ENCODE results near the gene ASB6. TPM values are rescaled to one million over a fixed set of nuclear protein-coding genes. Genes with fewer than 3 reads are reported as not detected.
A peak's percentile ranks its signal among the peaks of the same experiment; 100 is the strongest.

ASB6 gene
- total and polyA plus RNA-seq, 2 of the 13 experiments (the other 11 are each of a cell fraction or from before 2014, with no cell fraction given) = 8.2 to 8.4 TPM

- Histone ChIP-seq H3K27me3 (ENCODE audit: control insufficient read depth in 1 of 2, insufficient read depth in 2 of 2, low read length in 2 of 2) (peaks cover 0 to 15% of the 10 kb centered on the region in 2 experiments; a peak in 3 of 5 replicates), H4K20me1 (ENCODE audit: insufficient read depth, low read length) (peaks cover 7% of the 10 kb centered on the region; the same call in 1 of the 2 replicates), H2AFZ (ENCODE audit: low read length) (no peak within 1 kb of the TSS), H3K4me1 (ENCODE audit: insufficient read depth, low read length) (peaks cover 32% of the 10 kb centered on the region), H3K9me3 (ENCODE audit: low read length) (no peaks in the 10 kb centered on the region), H3K27ac (ENCODE audit: extremely low read length, insufficient read depth, low read length) (no peak within 1 kb of the TSS), H3K9ac (ENCODE audit: insufficient read depth, low read depth, low read length) (peak within 1 kb of the TSS; percentile 41; the same call in 1 of the 2 replicates), H3K79me2 (ENCODE audit: insufficient read depth, low read length) (no peaks in the 10 kb centered on the region), H3K4me3 (replicated peaks in 1 of 3; ENCODE audit: insufficient read depth in 1 of 3, low read depth in 2 of 3, low read length in 3 of 3) (peak within 1 kb of the TSS; percentile 38 to 65 (median 53)), H3K36me3 (replicated peaks in 1 of 2; ENCODE audit: control insufficient read depth in 1 of 2, insufficient read depth in 2 of 2, low read length in 2 of 2) (no peaks in the 10 kb centered on the region), H3K4me2 (ENCODE audit: low read depth, low read length) (peak within 1 kb of the TSS; percentile 86)
- in situ Hi-C loops (cut with HindIII; ENCODE audit: extremely low pct_ligation_motif_present, low pct_unique_long_range_greater_than_20kb) = loop anchor here (5.0 kb wide), 1 partner anchor 478 kb away; no protein-coding TSS in a partner anchor
- no peak for DNase-seq (ENCODE audit: low spot score)
- intact Hi-C loops (cut with micrococcal nuclease; ENCODE audit: unreplicated experiment) = loop anchor here (10.0 kb wide), 1 partner anchor 446 kb away; the partner anchor contains the start of gene IER5L
- ChIA-PET CTCF (ENCODE audit: low intra/inter-chr PET ratio, low total read pairs) (no interaction called here), POLR2A (interaction anchor here (0.8 to 1.6 kb wide), 6 partner anchors 9 to 478 kb away, joined by 3 to 6 read pairs (median 4); partner anchors contain the start of gene IER5L)
- BruUV-seq (replicated peaks) = no TSS peak
- ATAC-seq = peak; percentile 30; the same call in 2 of the 3 replicates
- no peak for FAIRE-seq
- 8% methylated on average over 20 of the region's 21 CpGs for WGBS (ENCODE audit: low lambda C conversion rate)
- TF ChIP-seq, protein P1, sequence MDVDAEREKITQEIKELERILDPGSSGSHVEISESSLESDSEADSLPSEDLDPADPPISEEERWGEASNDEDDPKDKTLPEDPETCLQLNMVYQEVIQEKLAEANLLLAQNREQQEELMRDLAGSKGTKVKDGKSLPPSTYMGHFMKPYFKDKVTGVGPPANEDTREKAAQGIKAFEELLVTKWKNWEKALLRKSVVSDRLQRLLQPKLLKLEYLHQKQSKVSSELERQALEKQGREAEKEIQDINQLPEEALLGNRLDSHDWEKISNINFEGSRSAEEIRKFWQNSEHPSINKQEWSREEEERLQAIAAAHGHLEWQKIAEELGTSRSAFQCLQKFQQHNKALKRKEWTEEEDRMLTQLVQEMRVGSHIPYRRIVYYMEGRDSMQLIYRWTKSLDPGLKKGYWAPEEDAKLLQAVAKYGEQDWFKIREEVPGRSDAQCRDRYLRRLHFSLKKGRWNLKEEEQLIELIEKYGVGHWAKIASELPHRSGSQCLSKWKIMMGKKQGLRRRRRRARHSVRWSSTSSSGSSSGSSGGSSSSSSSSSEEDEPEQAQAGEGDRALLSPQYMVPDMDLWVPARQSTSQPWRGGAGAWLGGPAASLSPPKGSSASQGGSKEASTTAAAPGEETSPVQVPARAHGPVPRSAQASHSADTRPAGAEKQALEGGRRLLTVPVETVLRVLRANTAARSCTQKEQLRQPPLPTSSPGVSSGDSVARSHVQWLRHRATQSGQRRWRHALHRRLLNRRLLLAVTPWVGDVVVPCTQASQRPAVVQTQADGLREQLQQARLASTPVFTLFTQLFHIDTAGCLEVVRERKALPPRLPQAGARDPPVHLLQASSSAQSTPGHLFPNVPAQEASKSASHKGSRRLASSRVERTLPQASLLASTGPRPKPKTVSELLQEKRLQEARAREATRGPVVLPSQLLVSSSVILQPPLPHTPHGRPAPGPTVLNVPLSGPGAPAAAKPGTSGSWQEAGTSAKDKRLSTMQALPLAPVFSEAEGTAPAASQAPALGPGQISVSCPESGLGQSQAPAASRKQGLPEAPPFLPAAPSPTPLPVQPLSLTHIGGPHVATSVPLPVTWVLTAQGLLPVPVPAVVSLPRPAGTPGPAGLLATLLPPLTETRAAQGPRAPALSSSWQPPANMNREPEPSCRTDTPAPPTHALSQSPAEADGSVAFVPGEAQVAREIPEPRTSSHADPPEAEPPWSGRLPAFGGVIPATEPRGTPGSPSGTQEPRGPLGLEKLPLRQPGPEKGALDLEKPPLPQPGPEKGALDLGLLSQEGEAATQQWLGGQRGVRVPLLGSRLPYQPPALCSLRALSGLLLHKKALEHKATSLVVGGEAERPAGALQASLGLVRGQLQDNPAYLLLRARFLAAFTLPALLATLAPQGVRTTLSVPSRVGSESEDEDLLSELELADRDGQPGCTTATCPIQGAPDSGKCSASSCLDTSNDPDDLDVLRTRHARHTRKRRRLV (CRISPR knock-in tag; IDR thresholded peaks at IDR 0.05) = peak; percentile 26; the same call in 1 of the 2 replicates
- TF ChIP-seq HOXA3 (CRISPR knock-in tag; IDR thresholded peaks at IDR 0.05) (peak; percentile 2; the same call in 1 of the 2 replicates), RNF2 (conservative IDR thresholded peaks at IDR 0.05; ENCODE audit: low read depth) (0 out of 2 replicates have a peak, but pooled peaks have one; percentile 8), HNF4G (IDR thresholded peaks at IDR 0.05; ENCODE audit: borderline replicate concordance, low read depth, low read length) (no peak), HNF4G (CRISPR knock-in tag; IDR thresholded peaks at IDR 0.05; ENCODE audit: borderline replicate concordance, low read depth) (0 out of 2 replicates have a peak, but pooled peaks have one; percentile 8), EED (CRISPR knock-in tag; IDR thresholded peaks at IDR 0.05) (0 out of 2 replicates have a peak, but pooled peaks have one; percentile 33), ZIK1 (CRISPR knock-in tag; IDR thresholded peaks at IDR 0.05; ENCODE audit: borderline replicate concordance, low read depth) (0 out of 2 replicates have a peak, but pooled peaks have one; percentile 5), HMG20B (CRISPR knock-in tag; conservative IDR thresholded peaks at IDR 0.05) (no peak), ZNF317 (CRISPR knock-in tag; IDR thresholded peaks at IDR 0.05) (0 out of 2 replicates have a peak, but pooled peaks have one; percentile 32), HNF4A (CRISPR knock-in tag; IDR thresholded peaks at IDR 0.05) (no peak), HNRNPUL1 (IDR thresholded peaks at IDR 0.05; ENCODE audit: low read depth, low read length) (no peak), SRF (IDR thresholded peaks at IDR 0.05; ENCODE audit: low read depth, low read length) (no peak), CHD4 (IDR thresholded peaks at IDR 0.05; ENCODE audit: borderline replicate concordance, low read length) (no peak), AGO1 (IDR thresholded peaks at IDR 0.05; ENCODE audit: low read depth, low read length, poor library complexity, severe bottlenecking) (peak; percentile 22)
- TF ChIP-seq, protein P2, sequence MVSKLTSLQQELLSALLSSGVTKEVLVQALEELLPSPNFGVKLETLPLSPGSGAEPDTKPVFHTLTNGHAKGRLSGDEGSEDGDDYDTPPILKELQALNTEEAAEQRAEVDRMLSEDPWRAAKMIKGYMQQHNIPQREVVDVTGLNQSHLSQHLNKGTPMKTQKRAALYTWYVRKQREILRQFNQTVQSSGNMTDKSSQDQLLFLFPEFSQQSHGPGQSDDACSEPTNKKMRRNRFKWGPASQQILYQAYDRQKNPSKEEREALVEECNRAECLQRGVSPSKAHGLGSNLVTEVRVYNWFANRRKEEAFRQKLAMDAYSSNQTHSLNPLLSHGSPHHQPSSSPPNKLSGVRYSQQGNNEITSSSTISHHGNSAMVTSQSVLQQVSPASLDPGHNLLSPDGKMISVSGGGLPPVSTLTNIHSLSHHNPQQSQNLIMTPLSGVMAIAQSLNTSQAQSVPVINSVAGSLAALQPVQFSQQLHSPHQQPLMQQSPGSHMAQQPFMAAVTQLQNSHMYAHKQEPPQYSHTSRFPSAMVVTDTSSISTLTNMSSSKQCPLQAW (CRISPR knock-in tag; IDR thresholded peaks at IDR 0.05) = 0 out of 2 replicates have a peak, but pooled peaks have one; percentile 36
Measured at GRCh38 chr9:129620669-129621295, 21.2 kb downstream of the ASB6 start, which contains the start of gene C9orf50. Gene C9orf50, minus strand, starts transcription at chr9:129621101. Its CDS starts 527 bp downstream, at chr9:129620574.
